ENCODE data around the gene MYT1. TPM values are rescaled to one million over a fixed set of nuclear protein-coding genes. Genes with fewer than 3 reads are reported as not detected.
A peak's percentile ranks its signal among the peaks of the same experiment; 100 is the strongest.

Gene MYT1
- polyA plus RNA-seq, 3 donors, result not detected

- 93% methylated on average over 5 of the region's 13 CpGs for WGBS (ENCODE audit: insufficient coverage)
Measured at GRCh38 chr20:64140061-64140931, 24.0 kb upstream of the MYT1 start.

GRCh38 chr20:64140956-64141355 is 23.3 kb upstream of the MYT1 start:
- DNase-seq, result no peak
- Histone ChIP-seq H3K4me2 (replicated peaks; ENCODE audit: extremely low read depth, low read length, poor library complexity, severe bottlenecking) (no peak overlapping the region), H3K4me3 (replicated peaks in 1 of 3; ENCODE audit: low read depth in 2 of 3, low read length in 3 of 3) (no peak overlapping the region), H3K9ac (ENCODE audit: insufficient read depth, low read length, poor library complexity, severe bottlenecking) (no peak overlapping the region), H2AFZ (ENCODE audit: insufficient read depth, low read depth, low read length, poor library complexity, severe bottlenecking) (no peak overlapping the region), H3K9me3 (replicated peaks in 1 of 2; ENCODE audit: control insufficient read depth in 1 of 2, insufficient read depth in 1 of 2, low read length in 2 of 2) (peaks cover 18 to 22% of the 10 kb centered on the region in 2 donors), H4K20me1 (ENCODE audit: insufficient read depth, low read length) (no peaks in the 10 kb centered on the region), H3K27me3 (ENCODE audit: control insufficient read depth in 2 of 2, insufficient read depth in 2 of 2, low read length in 2 of 2) (no peaks in the 10 kb centered on the region), H3K79me2 (ENCODE audit: insufficient read depth, low read length) (no peaks in the 10 kb centered on the region), H3K36me3 (replicated peaks in 1 of 2; ENCODE audit: control insufficient read depth in 1 of 2, insufficient read depth in 2 of 2, low read length in 2 of 2) (no peaks in the 10 kb centered on the region), H3K4me1 (ENCODE audit: control insufficient read depth in 1 of 2, insufficient read depth in 2 of 2, low read length in 2 of 2) (no peaks in the 10 kb centered on the region), H3K27ac (ENCODE audit: low read depth in 1 of 2, low read length in 2 of 2) (no peak overlapping the region)
- TF ChIP-seq CTCF (IDR thresholded peaks at IDR 0.05), result no peak
- intact Hi-C loops (cut with micrococcal nuclease), result no loop called here
- no peak overlapping the region for H3K4me3 Mint-ChIP-seq
- peaks cover 15 to 22% (median 18%) of the 10 kb centered on the region in 7 donors for H3K9me3 Mint-ChIP-seq
- no peaks in the 10 kb centered on the region for H3K36me3 Mint-ChIP-seq
- H3K4me1 Mint-ChIP-seq, result no peaks in the 10 kb centered on the region
- no peak overlapping the region for H3K27ac Mint-ChIP-seq
- WGBS (ENCODE audit: insufficient coverage), result 89% methylated on average over 6 of the region's 10 CpGs
- H3K27me3 Mint-ChIP-seq (ENCODE audit: low read depth in 3 of 3), result peaks cover 3 to 9% (median 6%) of the 10 kb centered on the region in 3 donors

More at GRCh38 chr20:64140061-64140931, 24.0 kb upstream of the MYT1 start:
- Histone ChIP-seq H3K79me2 (ENCODE audit: insufficient read depth, low read length) (no peaks in the 10 kb centered on the region), H3K27ac (ENCODE audit: low read depth in 1 of 2, low read length in 2 of 2) (no peak overlapping the region), H3K4me1 (ENCODE audit: control insufficient read depth in 1 of 2, insufficient read depth in 2 of 2, low read length in 2 of 2) (no peaks in the 10 kb centered on the region), H3K9ac (ENCODE audit: insufficient read depth, low read length, poor library complexity, severe bottlenecking) (no peak overlapping the region), H3K4me3 (replicated peaks in 1 of 3; ENCODE audit: low read depth in 2 of 3, low read length in 3 of 3) (no peak overlapping the region), H3K36me3 (replicated peaks in 1 of 2; ENCODE audit: control insufficient read depth in 1 of 2, insufficient read depth in 2 of 2, low read length in 2 of 2) (no peaks in the 10 kb centered on the region), H4K20me1 (ENCODE audit: insufficient read depth, low read length) (no peaks in the 10 kb centered on the region), H3K4me2 (replicated peaks; ENCODE audit: extremely low read depth, low read length, poor library complexity, severe bottlenecking) (no peak overlapping the region), H3K27me3 (ENCODE audit: control insufficient read depth in 2 of 2, insufficient read depth in 2 of 2, low read length in 2 of 2) (no peaks in the 10 kb centered on the region), H3K9me3 (replicated peaks in 1 of 2; ENCODE audit: control insufficient read depth in 1 of 2, insufficient read depth in 1 of 2, low read length in 2 of 2) (peaks cover 12 to 17% of the 10 kb centered on the region in 2 donors), H2AFZ (ENCODE audit: insufficient read depth, low read depth, low read length, poor library complexity, severe bottlenecking) (no peak overlapping the region)
- Mint-ChIP-seq H3K9me3 (peaks cover 8 to 16% (median 12%) of the 10 kb centered on the region in 7 donors), H3K36me3 (no peaks in the 10 kb centered on the region), H3K4me3 (no peak overlapping the region), H3K27me3 (ENCODE audit: low read depth in 3 of 3) (peaks cover 3 to 9% (median 6%) of the 10 kb centered on the region in 3 donors), H3K27ac (peak overlapping the region in 1 of 7 donors; percentile 3), H3K4me1 (no peaks in the 10 kb centered on the region)
- no peak for DNase-seq
- no peak for TF ChIP-seq CTCF (IDR thresholded peaks at IDR 0.05)
- intact Hi-C loops (cut with micrococcal nuclease), result no loop called here

Data from CD14-positive monocyte (primary cell).